ENCODE data around the gene CD247. TPM values are rescaled to one million over a fixed set of nuclear protein-coding genes. Genes with fewer than 3 reads are reported as not detected.

The CD247 gene
- total RNA-seq, 1 donor from 2014 or later, result not detected

DNA sequence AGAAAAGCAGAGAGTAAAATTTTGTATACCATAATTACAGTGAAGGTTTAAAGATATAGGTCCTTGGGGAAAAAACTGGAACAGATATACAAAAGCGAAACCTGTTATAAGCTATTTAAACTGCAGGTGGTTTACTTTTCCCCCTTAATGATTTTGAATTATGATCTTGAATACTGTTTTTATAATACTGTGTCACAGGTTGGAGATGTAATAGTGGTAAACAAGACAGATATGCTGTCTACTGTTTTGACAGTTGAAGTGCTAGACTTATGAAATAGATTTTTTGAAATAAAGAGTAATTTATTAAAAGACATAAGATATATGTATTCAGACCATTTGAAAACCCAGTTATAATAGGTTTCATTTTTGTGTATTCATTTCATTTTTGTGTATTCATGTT, 129.4 kb downstream of the CD247 start:
- Mint-ChIP-seq H3K36me3 (ENCODE audit: unreplicated experiment) (no peaks in the 10 kb centered on the region), H3K9me3 (ENCODE audit: unreplicated experiment) (no peaks in the 10 kb centered on the region), H3K4me1 (ENCODE audit: low read depth, unreplicated experiment) (no peaks in the 10 kb centered on the region), H3K27me3 (ENCODE audit: unreplicated experiment) (no peaks in the 10 kb centered on the region), H3K4me3 (ENCODE audit: unreplicated experiment) (no peak overlapping the region), H3K27ac (ENCODE audit: unreplicated experiment) (no peak overlapping the region)
- no peak for DNase-seq
- TF ChIP-seq, protein P1, sequence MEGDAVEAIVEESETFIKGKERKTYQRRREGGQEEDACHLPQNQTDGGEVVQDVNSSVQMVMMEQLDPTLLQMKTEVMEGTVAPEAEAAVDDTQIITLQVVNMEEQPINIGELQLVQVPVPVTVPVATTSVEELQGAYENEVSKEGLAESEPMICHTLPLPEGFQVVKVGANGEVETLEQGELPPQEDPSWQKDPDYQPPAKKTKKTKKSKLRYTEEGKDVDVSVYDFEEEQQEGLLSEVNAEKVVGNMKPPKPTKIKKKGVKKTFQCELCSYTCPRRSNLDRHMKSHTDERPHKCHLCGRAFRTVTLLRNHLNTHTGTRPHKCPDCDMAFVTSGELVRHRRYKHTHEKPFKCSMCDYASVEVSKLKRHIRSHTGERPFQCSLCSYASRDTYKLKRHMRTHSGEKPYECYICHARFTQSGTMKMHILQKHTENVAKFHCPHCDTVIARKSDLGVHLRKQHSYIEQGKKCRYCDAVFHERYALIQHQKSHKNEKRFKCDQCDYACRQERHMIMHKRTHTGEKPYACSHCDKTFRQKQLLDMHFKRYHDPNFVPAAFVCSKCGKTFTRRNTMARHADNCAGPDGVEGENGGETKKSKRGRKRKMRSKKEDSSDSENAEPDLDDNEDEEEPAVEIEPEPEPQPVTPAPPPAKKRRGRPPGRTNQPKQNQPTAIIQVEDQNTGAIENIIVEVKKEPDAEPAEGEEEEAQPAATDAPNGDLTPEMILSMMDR (IDR thresholded peaks at IDR 0.05; ENCODE audit: partially characterized antibody, unreplicated experiment), result no peak

DNA sequence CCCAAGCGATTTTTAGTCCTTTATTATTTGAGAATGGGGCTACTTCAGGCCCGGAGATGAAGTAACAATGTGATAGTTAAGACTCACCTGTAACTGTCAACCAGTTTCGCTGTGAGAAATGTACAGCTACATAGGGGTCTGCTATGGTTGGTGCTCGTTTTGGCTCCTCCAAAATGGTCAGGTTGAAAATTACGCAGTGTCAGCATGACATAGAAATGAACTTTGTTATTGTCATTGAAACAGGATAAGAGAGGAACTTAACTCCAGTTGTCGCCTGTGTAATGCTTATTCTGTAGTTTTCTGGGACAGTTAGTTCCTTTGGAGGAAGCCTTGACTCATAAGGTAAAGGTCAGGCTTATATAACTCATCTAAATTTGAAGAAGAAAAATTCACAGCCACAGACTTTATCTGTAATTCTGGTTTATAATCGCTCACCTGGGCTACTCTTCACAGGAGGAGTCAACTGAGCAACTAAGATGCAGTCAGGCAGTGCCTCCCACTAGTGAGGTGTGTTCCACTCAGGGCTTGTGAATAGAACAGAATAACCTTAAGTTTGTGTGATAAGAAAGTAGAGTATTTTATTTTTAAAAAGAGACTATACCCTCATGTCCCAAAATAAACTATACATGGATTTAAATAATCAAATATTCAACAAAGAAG, 130.9 kb downstream of the CD247 start:
- Mint-ChIP-seq H3K9me3 (ENCODE audit: unreplicated experiment) (no peaks in the 10 kb centered on the region), H3K27ac (ENCODE audit: unreplicated experiment) (no peak overlapping the region), H3K4me3 (ENCODE audit: unreplicated experiment) (no peak overlapping the region), H3K36me3 (ENCODE audit: unreplicated experiment) (no peaks in the 10 kb centered on the region), H3K4me1 (ENCODE audit: low read depth, unreplicated experiment) (no peaks in the 10 kb centered on the region), H3K27me3 (ENCODE audit: unreplicated experiment) (peaks cover 3% of the 10 kb centered on the region)
- no peak for DNase-seq
- TF ChIP-seq, protein P1 (IDR thresholded peaks at IDR 0.05; ENCODE audit: partially characterized antibody, unreplicated experiment), result no peak

Other genes with a start within 250 kb of the CD247 start
- gene CREG1, start 35.2 kb upstream of the CD247 start, total RNA-seq (ENCODE audit: unreplicated experiment), result 2.5 TPM
- not detected for gene RCSD1, start 111.7 kb upstream of the CD247 start, total RNA-seq (ENCODE audit: unreplicated experiment)
- gene MPZL1, start 203.5 kb upstream of the CD247 start, total RNA-seq (ENCODE audit: unreplicated experiment), result 149 TPM